RWPE1 (cell line): ENCODE data around the gene IL21R.
"Not testable (repeated sequence)": the region's sequence is repeated elsewhere in the genome, so short reads cannot be mapped to it uniquely, and the experiment has no call there.

ENCODE experiments used
- CTCF ChIA-PET: fragments of 350-600 bp; sonication (Branson Sonifier 250); formaldehyde crosslinking; extraction: SDS; loops from one replicate; lab custom pipeline; 2021; lab: Yijun Ruan, JAX
- POLR2A ChIA-PET: fragments of 400-600 bp; formaldehyde crosslinking; extraction: SDS; loops from one replicate; lab custom pipeline; 2020; ENCODE audit warnings: antibody characterized with exemption; ENCODE audit not compliant: low non-redundant PET; lab: Yijun Ruan, JAX
- DNase-seq: peaks from one replicate; pipeline ENCODE4 v3.0.0; 2012; ENCODE audit warnings: low spot score
- H3K27ac ChIP-seq: fragments of 450-650 bp; 2 replicates; pipeline ENCODE4 v1.5.1; 2017
- TF ChIP-seq, protein P1 (sequence below): fragments of 450-650 bp; conservative IDR thresholded peaks from 2 replicates; pipeline ENCODE4 v1.5.1; 2017; ENCODE audit warnings: low read depth, mild to moderate bottlenecking

Gene IL21R

DNA sequence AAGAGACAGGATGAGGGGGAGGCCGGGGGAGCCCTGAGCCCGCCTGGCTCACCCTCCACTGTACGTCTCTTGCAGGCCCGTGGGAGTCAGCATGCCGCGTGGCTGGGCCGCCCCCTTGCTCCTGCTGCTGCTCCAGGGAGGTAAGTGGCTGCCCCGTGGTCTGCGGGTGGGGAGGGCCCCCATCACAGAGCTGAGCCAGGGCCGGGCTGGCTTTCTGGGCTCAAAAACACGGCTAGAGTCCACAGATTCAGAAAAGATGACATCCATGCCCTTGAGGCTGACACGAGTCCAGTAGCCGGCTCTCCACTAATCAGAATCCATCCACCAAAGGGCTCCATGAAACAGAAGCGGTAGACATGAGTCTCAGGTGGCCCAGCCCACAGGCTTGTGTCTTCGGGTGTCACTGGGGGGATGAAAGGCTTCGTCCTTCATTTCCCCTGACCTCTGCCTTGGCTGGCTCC lies 28.0 kb downstream of the IL21R start:
- ChIA-PET CTCF (no interaction called here), POLR2A (no interaction called here)
- no peak for DNase-seq
- H3K27ac ChIP-seq: no peak overlapping the region
- TF ChIP-seq, protein P1, sequence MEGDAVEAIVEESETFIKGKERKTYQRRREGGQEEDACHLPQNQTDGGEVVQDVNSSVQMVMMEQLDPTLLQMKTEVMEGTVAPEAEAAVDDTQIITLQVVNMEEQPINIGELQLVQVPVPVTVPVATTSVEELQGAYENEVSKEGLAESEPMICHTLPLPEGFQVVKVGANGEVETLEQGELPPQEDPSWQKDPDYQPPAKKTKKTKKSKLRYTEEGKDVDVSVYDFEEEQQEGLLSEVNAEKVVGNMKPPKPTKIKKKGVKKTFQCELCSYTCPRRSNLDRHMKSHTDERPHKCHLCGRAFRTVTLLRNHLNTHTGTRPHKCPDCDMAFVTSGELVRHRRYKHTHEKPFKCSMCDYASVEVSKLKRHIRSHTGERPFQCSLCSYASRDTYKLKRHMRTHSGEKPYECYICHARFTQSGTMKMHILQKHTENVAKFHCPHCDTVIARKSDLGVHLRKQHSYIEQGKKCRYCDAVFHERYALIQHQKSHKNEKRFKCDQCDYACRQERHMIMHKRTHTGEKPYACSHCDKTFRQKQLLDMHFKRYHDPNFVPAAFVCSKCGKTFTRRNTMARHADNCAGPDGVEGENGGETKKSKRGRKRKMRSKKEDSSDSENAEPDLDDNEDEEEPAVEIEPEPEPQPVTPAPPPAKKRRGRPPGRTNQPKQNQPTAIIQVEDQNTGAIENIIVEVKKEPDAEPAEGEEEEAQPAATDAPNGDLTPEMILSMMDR: no peak

DNA sequence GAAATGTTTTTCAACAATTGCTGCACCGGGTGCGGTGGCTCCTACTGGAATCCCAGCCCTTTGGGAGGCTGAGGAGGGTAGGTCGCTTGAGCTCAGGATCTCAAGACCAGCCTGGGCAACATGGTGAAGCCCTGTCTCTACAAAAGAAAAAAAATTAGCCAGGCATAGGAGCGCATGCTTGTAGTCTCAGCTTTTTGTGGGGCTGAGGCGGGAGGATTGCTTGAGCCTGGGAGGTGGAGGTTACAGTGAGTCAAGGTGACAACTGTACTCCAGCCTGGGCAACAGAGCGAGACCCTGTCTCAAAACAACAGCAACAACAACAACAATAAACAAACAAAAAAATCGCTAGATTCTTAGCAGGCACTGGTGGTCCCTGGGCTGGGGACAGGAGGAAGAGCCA lies 28.5 kb downstream of the IL21R start:
- ChIA-PET CTCF (no interaction called here), POLR2A (no interaction called here)
- TF ChIP-seq, protein P1: no peak
- no peak for DNase-seq
- H3K27ac ChIP-seq: no peak overlapping the region

DNA sequence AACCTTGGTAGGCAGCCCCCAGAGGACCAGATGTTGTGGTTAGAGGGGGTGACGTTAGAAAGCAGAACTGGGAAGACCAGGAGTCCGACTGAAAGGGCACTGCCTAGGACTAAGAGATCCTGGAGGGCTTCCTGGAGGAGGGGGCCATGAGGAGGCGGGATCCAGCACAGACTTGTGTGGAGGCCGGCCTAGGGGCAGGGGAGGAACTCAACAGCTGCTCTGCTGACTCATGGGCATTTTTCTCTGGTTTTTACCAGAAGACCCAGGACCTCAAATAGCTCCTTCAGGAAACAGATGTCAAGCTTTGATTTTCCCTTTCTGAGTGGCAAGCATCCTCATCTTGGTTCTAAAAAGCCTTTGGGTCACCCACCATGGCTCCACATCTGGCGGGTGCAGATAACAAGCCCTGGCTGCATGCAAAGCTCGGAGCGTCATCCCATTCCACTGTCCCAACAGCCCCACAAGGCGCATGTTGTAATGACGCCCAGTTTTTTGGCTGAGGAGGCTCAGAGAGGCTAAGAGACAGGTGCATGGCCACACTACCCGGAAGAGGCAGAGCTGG lies 29.0 kb downstream of the IL21R start:
- ChIA-PET POLR2A (no interaction called here), CTCF (interaction anchor here (0.6 kb wide), 1 partner anchor 57 kb away, joined by 6 read pairs; no protein-coding TSS in a partner anchor)
- TF ChIP-seq, protein P1: no peak
- no peak for DNase-seq
- H3K27ac ChIP-seq: no peak overlapping the region

DNA sequence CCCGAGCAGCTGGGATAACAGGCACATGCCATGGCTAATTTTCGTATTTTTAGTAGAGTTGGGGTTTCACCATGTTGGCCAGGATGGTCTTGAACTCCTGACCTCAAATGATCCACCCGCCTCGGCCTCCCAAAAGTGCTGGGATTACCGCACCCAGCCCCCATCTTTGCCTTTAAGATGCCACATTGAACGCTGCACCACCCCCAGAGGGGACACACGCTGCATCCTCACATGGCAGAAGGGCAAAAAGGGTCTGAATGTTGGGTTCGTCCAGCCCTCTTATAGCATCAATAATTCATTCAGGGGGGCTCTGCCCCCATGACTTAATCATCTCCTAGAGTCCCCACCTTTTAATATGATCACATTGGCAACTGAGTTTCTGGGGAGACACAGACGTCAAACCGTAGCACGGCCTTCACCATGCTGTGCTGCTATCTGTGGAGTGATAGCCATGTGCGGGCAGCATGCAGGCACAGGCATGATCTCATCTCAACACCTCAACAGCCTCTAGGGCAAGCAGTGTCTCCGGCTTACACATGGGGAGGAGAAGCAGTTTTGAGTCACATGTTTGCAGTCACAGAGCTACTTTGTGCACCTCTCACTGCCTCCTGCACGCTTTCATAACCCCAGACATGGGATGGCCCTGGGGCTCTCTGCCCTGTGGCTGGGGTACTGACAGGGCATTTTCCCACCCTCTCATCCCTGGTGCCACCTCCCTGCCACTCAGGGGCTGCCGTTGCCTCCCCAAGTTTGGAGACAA lies 30.0 kb downstream of the IL21R start:
- CTCF ChIA-PET: interaction anchor here (0.6 kb wide), 1 partner anchor 206 kb away, joined by 4 read pairs; no protein-coding TSS in a partner anchor
- TF ChIP-seq, protein P1: no peak
- POLR2A ChIA-PET: no interaction called here
- DNase-seq: peak; percentile 32
- H3K27ac ChIP-seq: no peak overlapping the region

DNA sequence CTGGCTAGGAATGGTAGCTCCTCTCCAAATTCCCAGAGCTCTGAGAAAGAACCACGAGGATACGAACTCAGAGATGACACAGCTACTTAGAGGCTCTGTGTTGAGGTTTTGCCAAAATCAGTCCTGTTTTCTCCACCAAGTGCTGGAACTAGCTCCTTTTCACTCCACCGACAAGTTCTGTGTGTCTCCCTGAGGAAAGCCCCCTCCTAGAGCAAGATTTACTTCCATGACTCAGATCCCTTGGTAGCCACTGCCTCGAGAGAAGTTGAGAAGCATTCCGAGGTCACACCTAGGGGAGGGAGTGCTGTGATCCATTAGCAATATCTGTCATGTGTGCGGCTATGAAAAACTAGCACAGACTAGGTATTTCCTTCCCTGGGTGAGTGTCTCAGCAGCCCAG lies 30.6 kb downstream of the IL21R start:
- no peak overlapping the region for H3K27ac ChIP-seq
- ChIA-PET CTCF (interaction anchor here (0.6 kb wide), 1 partner anchor 207 kb away, joined by 4 read pairs; no protein-coding TSS in a partner anchor), POLR2A (no interaction called here)
- TF ChIP-seq, protein P1: no peak
- DNase-seq: peak; percentile 55

DNA sequence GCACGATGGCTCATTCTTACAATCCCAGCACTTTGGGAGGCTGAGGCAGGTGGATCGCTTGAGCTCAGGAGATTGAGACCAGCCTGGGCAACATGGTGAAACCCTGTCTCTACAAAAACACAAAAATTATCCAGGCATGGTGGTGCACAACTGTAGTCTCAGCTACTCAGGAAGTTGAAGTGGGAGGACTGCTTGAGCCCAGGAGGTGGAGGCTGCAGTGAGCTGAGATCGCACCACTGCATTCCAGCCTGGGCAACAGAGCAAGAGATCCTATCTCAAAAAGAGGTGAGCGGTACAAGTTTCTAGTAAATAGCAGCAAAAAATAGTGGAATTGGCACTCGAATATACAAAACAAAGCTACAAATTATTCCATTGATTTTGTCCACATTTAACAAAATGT lies 31.2 kb downstream of the IL21R start:
- H3K27ac ChIP-seq, DNase-seq, POLR2A ChIA-PET: not testable (repeated sequence)
- CTCF ChIA-PET: interaction anchor here (0.6 kb wide), 1 partner anchor 89 kb away, joined by 5 read pairs; no protein-coding TSS in a partner anchor

DNA sequence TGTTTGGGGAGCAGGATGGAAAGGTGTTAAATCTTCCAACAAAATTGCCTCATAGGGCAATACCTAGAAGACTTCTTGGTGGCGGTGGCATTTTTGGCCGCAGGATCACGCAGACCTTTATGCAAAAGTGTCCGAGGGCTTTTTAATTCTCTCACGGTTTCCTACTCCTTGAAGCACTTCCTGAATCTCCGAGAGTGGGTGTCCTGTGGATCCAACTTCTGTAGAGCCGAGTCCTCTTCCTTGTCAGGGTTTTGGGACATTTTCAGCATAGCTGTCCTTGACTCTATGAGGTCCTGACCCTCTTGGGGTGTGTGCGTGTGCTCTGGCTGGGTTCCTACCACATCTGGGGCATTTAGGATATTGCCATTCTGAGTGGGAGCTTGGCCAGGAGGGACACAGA lies 31.7 kb downstream of the IL21R start:
- CTCF ChIA-PET: interaction anchor here (0.6 kb wide), 1 partner anchor 89 kb away, joined by 5 read pairs; no protein-coding TSS in a partner anchor
- POLR2A ChIA-PET: no interaction called here
- no peak for DNase-seq
- H3K27ac ChIP-seq: no peak overlapping the region
- TF ChIP-seq, protein P1: no peak
